Fibroblast of pulmonary artery (primary cell): ENCODE data around the gene PIK3R6.

Experiments used
- DNase-seq: peaks from one replicate; pipeline ENCODE4 v3.0.0-alpha.2; 2010; ENCODE audit warnings: low read depth
- H3K4me3 ChIP-seq: replicated peaks from 2 replicates; pipeline ENCODE4 v1.5.1; 2011; ENCODE audit warnings: low read depth, mild to moderate bottlenecking, control low read depth, low read length, moderate library complexity
- CTCF ChIP-seq: IDR thresholded peaks from 2 replicates; pipeline ENCODE4 v1.5.1; 2011; ENCODE audit warnings: mild to moderate bottlenecking, control low read depth, low read length, inconsistent platforms; ENCODE audit errors: missing control alignments

Gene PIK3R6

GRCh38 chr17:8881606-8882005, 14.1 kb upstream of the PIK3R6 start:
- DNase-seq: no peak
- no peak for TF ChIP-seq CTCF
- H3K4me3 ChIP-seq: no peak overlapping the region

- DNase-seq: no peak
- no peak for TF ChIP-seq CTCF
- H3K4me3 ChIP-seq: no peak overlapping the region
Measured at GRCh38 chr17:8880466-8880865, 13.0 kb upstream of the PIK3R6 start.

GRCh38 chr17:8879410-8879809, 11.9 kb upstream of the PIK3R6 start:
- no peak overlapping the region for H3K4me3 ChIP-seq
- TF ChIP-seq CTCF: no peak
- no peak for DNase-seq

- H3K4me3 ChIP-seq: no peak overlapping the region
- TF ChIP-seq CTCF: no peak
- no peak for DNase-seq
Measured at GRCh38 chr17:8877984-8878383, 10.5 kb upstream of the PIK3R6 start.

GRCh38 chr17:8875957-8876356, 8.5 kb upstream of the PIK3R6 start:
- TF ChIP-seq CTCF: no peak
- DNase-seq: no peak
- no peak overlapping the region for H3K4me3 ChIP-seq

GRCh38 chr17:8875436-8875835, 8.0 kb upstream of the PIK3R6 start:
- TF ChIP-seq CTCF: no peak
- H3K4me3 ChIP-seq: no peak overlapping the region
- DNase-seq: no peak

GRCh38 chr17:8873801-8874715, 6.6 kb upstream of the PIK3R6 start:
- no peak for DNase-seq
- H3K4me3 ChIP-seq: no peak overlapping the region
- no peak for TF ChIP-seq CTCF
